ENCODE results near the gene ENOSF1. TPM values are rescaled to one million over a fixed set of nuclear protein-coding genes. Genes with fewer than 3 reads are reported as not detected.
A peak's percentile ranks its signal among the peaks of the same experiment; 100 is the strongest.

Gene ENOSF1
- total RNA-seq, 1 donor from 2014 or later = 12.5 TPM

GRCh38 chr18:673317-673716, 39.1 kb downstream of the ENOSF1 start:
- DNase-seq (ENCODE audit: low read depth in 2 of 2) = no peak

- no peak for DNase-seq (ENCODE audit: low read depth in 2 of 2)
Measured at GRCh38 chr18:671405-671804, 41.0 kb downstream of the ENOSF1 start.

GRCh38 chr18:670522-670921, 41.9 kb downstream of the ENOSF1 start:
- DNase-seq (ENCODE audit: low read depth in 2 of 2) = no peak

- no peak for DNase-seq (ENCODE audit: low read depth in 2 of 2)
Measured at GRCh38 chr18:669077-669476, 43.4 kb downstream of the ENOSF1 start.

GRCh38 chr18:668260-668659, 44.2 kb downstream of the ENOSF1 start:
- DNase-seq (ENCODE audit: low read depth in 2 of 2) = no peak

GRCh38 chr18:666628-667027, 45.8 kb downstream of the ENOSF1 start:
- DNase-seq (ENCODE audit: low read depth in 2 of 2) = no peak

- peak in 1 of 2 donors; percentile 13 for DNase-seq (ENCODE audit: low read depth in 2 of 2)
Measured at GRCh38 chr18:666177-666576, 46.3 kb downstream of the ENOSF1 start.

- no peak for DNase-seq (ENCODE audit: low read depth in 2 of 2)
Measured at GRCh38 chr18:662197-662596, 50.2 kb downstream of the ENOSF1 start.

- no peak for DNase-seq (ENCODE audit: low read depth in 2 of 2)
Measured at GRCh38 chr18:659597-659996, 52.8 kb downstream of the ENOSF1 start.

GRCh38 chr18:658947-659533, 53.4 kb downstream of the ENOSF1 start:
- no peak for DNase-seq (ENCODE audit: low read depth in 2 of 2)

GRCh38 chr18:658001-658946, 54.2 kb downstream of the ENOSF1 start:
- DNase-seq (ENCODE audit: low read depth in 2 of 2) = peak; percentile 89 to 90

- DNase-seq (ENCODE audit: low read depth in 2 of 2) = peak; percentile 46 to 60
Measured at GRCh38 chr18:657311-658000, 55.0 kb downstream of the ENOSF1 start, which contains the start of gene TYMS. Gene TYMS, plus strand, starts transcription at chr18:657653. Its CDS starts 90 bp downstream, at chr18:657743.

GRCh38 chr18:655445-655844, 57.0 kb downstream of the ENOSF1 start:
- no peak for DNase-seq (ENCODE audit: low read depth in 2 of 2)

GRCh38 chr18:654601-655000, 57.8 kb downstream of the ENOSF1 start:
- no peak for DNase-seq (ENCODE audit: low read depth in 2 of 2)

- DNase-seq (ENCODE audit: low read depth in 2 of 2) = no peak
Measured at GRCh38 chr18:653512-653911, 58.9 kb downstream of the ENOSF1 start.

GRCh38 chr18:652131-652530, 60.3 kb downstream of the ENOSF1 start:
- DNase-seq (ENCODE audit: low read depth in 2 of 2) = no peak

GRCh38 chr18:650428-650858, 62.0 kb downstream of the ENOSF1 start:
- DNase-seq (ENCODE audit: low read depth in 2 of 2) = no peak

GRCh38 chr18:649341-649740, 63.1 kb downstream of the ENOSF1 start:
- DNase-seq (ENCODE audit: low read depth in 2 of 2) = no peak

- peak in 1 of 2 donors; percentile 41 for DNase-seq (ENCODE audit: low read depth in 2 of 2)
Measured at GRCh38 chr18:647304-647703, 65.1 kb downstream of the ENOSF1 start.

GRCh38 chr18:644395-645004, 67.9 kb downstream of the ENOSF1 start:
- DNase-seq (ENCODE audit: low read depth in 2 of 2) = no peak

GRCh38 chr18:641224-641623, 71.2 kb downstream of the ENOSF1 start:
- DNase-seq (ENCODE audit: low read depth in 2 of 2) = no peak

- DNase-seq (ENCODE audit: low read depth in 2 of 2) = no peak
Measured at GRCh38 chr18:635171-635570, 77.3 kb downstream of the ENOSF1 start.

Measured in lung microvascular endothelial cell (primary cell).